B cell (primary cell): Measurements from ENCODE around the gene TMCC3. TPM values are rescaled to one million over a fixed set of nuclear protein-coding genes. Genes with fewer than 3 reads are reported as not detected.
A peak's percentile ranks its signal among the peaks of the same experiment; 100 is the strongest.

Experiments used
- ATAC-seq: fragments of 200-7000 bp; cut with Tn5 transposase; one replicate; pipeline ENCODE4 v1.10.0; 2021; ENCODE audit warnings: low read depth, mild to moderate bottlenecking, moderate number of reproducible peaks, moderate library complexity
- CTCF ChIA-PET: fragments of 350-600 bp; sonication (Branson Sonifier 250); formaldehyde crosslinking; loops from one replicate; lab custom pipeline; 2021; ENCODE audit warnings: antibody characterized with exemption, inconsistent platforms; lab: Charles Lee
- POLR2A ChIA-PET: fragments of 350-600 bp; sonication (Branson Sonifier 250); formaldehyde crosslinking; loops from one replicate; lab custom pipeline; 2021; ENCODE audit warnings: antibody characterized with exemption; lab: Charles Lee
- DNase-seq: peaks from one replicate; pipeline ENCODE4 v3.0.0; 2013
- H2AFZ ChIP-seq: 2 replicates; pipeline ENCODE4 v1.6.1; 2012; ENCODE audit warnings: mild to moderate bottlenecking, low read depth, low read length; ENCODE audit not compliant: insufficient read depth, poor library complexity, severe bottlenecking
- H3K27ac ChIP-seq, 2 donors: 1 replicate in 1 of 2; 2 replicates in 1 of 2; pipeline ENCODE4 v1.5.1; 2012 to 2013; ENCODE audit warnings: low read length in 2 of 2, mild to moderate bottlenecking in 2 of 2, moderate library complexity in 1 of 2
- H3K27me3 ChIP-seq, 4 experiments: fragments of 200-600 bp in 1 of 4; sonication (generic) in 1 of 4; replicated peaks in 1 of 4; 1 replicate in 2 of 4; 2 replicates in 2 of 4; pipeline versions ENCODE4 v1.6.1 to v1.7.0; 2013 to 2016; ENCODE audit warnings: low read length in 3 of 4, mild to moderate bottlenecking in 2 of 4, mixed read lengths in 1 of 4, moderate library complexity in 1 of 4; ENCODE audit not compliant: insufficient read depth in 4 of 4, control insufficient read depth in 3 of 4; ENCODE audit errors: control extremely low read depth in 1 of 4
- H3K36me3 ChIP-seq, 2 experiments: replicated peaks in 1 of 2; 1 replicate in 1 of 2; 2 replicates in 1 of 2; pipeline versions ENCODE4 v1.6.1 to v1.7.1; 2013; ENCODE audit warnings: low read length in 1 of 2; ENCODE audit not compliant: insufficient read depth in 2 of 2, control insufficient read depth in 1 of 2; ENCODE audit errors: control extremely low read depth in 1 of 2, extremely low read depth in 1 of 2
- H3K4me1 ChIP-seq, 2 donors: fragments of 200-600 bp in 1 of 2; sonication (generic) in 1 of 2; 1 replicate in 1 of 2; 2 replicates in 1 of 2; pipeline versions ENCODE4 v1.5.1 to v1.6.1; 2013 to 2017; ENCODE audit warnings: low read length in 2 of 2; ENCODE audit not compliant: control insufficient read depth in 2 of 2, insufficient read depth in 2 of 2
- H3K4me2 ChIP-seq: replicated peaks from 2 replicates; pipeline ENCODE3; 2012; ENCODE audit warnings: mild to moderate bottlenecking, low read depth, low read length; ENCODE audit not compliant: poor library complexity, severe bottlenecking
- H3K4me3 ChIP-seq, 5 experiments: fragments of 200-600 bp in 1 of 5; sonication (generic) in 1 of 5; 1 replicate in 3 of 5; 2 replicates in 2 of 5; pipeline versions ENCODE4 v1.5.1 to v1.7.0; 2011 to 2016; ENCODE audit warnings: low read length in 4 of 5, mild to moderate bottlenecking in 4 of 5, low read depth in 2 of 5, control low read depth in 1 of 5, moderate library complexity in 1 of 5; ENCODE audit not compliant: insufficient read depth in 1 of 5; ENCODE audit errors: control extremely low read depth in 1 of 5, extremely low read depth in 1 of 5
- H3K79me2 ChIP-seq: fragments of 200-600 bp; sonication (generic); one replicate; pipeline ENCODE4 v1.6.0; 2016; ENCODE audit warnings: low read length; ENCODE audit not compliant: control insufficient read depth, insufficient read depth
- H3K9ac ChIP-seq: fragments of 200-600 bp; sonication (generic); 2 replicates; pipeline ENCODE4 v1.6.1; 2017; ENCODE audit warnings: mild to moderate bottlenecking, low read length, moderate library complexity
- H3K9me3 ChIP-seq, 3 donors: one replicate each; pipeline versions ENCODE4 v1.6.1 to v1.7.1; 2013; ENCODE audit warnings: low read length in 2 of 3; ENCODE audit not compliant: control insufficient read depth in 2 of 3, insufficient read depth in 1 of 3; ENCODE audit errors: control extremely low read depth in 1 of 3
- H4K20me1 ChIP-seq: 2 replicates; pipeline ENCODE4 v1.6.0; 2012; ENCODE audit warnings: mild to moderate bottlenecking, low read length; ENCODE audit not compliant: insufficient read depth, control insufficient read depth, poor library complexity, severe bottlenecking
- H3K27ac Mint-ChIP-seq: one replicate; pipeline ENCODE4 v1.8.0; 2021; ENCODE audit warnings: mixed read lengths
- H3K27me3 Mint-ChIP-seq: one replicate; pipeline ENCODE4 v1.8.0; 2021; ENCODE audit warnings: mixed read lengths
- H3K4me1 Mint-ChIP-seq: one replicate; pipeline ENCODE4 v1.8.0; 2021; ENCODE audit warnings: mixed read lengths
- H3K4me3 Mint-ChIP-seq: one replicate; pipeline ENCODE4 v1.8.0; 2021; ENCODE audit warnings: mixed read lengths
- H3K9me3 Mint-ChIP-seq: one replicate; pipeline ENCODE4 v1.8.0; 2022; ENCODE audit warnings: mixed read lengths; ENCODE audit not compliant: insufficient read depth
- EZH2 ChIP-seq: IDR thresholded peaks from 2 replicates; pipeline ENCODE4 v1.6.1; 2012; ENCODE audit warnings: borderline replicate concordance, low read depth, mild to moderate bottlenecking, moderate library complexity, low read length; ENCODE audit not compliant: insufficient read depth, poor library complexity, severe bottlenecking
- WGBS: methylation state at CpG from one replicate; pipeline ENCODE4 v1.1.5; 2013; ENCODE audit warnings: missing lambda C conversion rate; ENCODE audit not compliant: insufficient coverage; 5-methylcytosine and 5-hydroxymethylcytosine counted together
- intact Hi-C: fragments of 100-400 bp; cut with micrococcal nuclease; formaldehyde crosslinking; loops from one replicate; pipeline ENCODE4 v1.10.0; 2022
- polyA minus RNA-seq: library from RNA; depleted of rRNA, polyadenylated mRNA; stranded (reverse); fragments of >200 nt; gene quantifications from 2 replicates; pipeline ENCODE4 v1.2.3, GENCODE V29; 2012
- polyA plus RNA-seq: library from polyadenylated mRNA; depleted of rRNA; stranded (reverse); fragments of >200 nt; gene quantifications from 2 replicates; pipeline ENCODE4 v1.2.3, GENCODE V29; 2012
- total RNA-seq, 2 donors: library from RNA; stranded (reverse); fragments of 120-200 nt in 1 of 2; gene quantifications; 1 replicate in 1 of 2; 2 replicates in 1 of 2; pipeline versions ENCODE4 v1.2.3 to v1.2.4, GENCODE V29; 2013 to 2022
- TF ChIP-seq, protein P1 (sequence below): fragments of 200-600 bp; IDR thresholded peaks from one replicate; pipeline ENCODE4 v1.8.0; 2022; ENCODE audit warnings: antibody characterized with exemption, mild to moderate bottlenecking

The TMCC3 gene, protein sequence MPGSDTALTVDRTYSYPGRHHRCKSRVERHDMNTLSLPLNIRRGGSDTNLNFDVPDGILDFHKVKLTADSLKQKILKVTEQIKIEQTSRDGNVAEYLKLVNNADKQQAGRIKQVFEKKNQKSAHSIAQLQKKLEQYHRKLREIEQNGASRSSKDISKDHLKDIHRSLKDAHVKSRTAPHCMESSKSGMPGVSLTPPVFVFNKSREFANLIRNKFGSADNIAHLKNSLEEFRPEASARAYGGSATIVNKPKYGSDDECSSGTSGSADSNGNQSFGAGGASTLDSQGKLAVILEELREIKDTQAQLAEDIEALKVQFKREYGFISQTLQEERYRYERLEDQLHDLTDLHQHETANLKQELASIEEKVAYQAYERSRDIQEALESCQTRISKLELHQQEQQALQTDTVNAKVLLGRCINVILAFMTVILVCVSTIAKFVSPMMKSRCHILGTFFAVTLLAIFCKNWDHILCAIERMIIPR
- 8.8 and 10.1 TPM in 2 replicates for total RNA-seq
- 13.6 TPM for total RNA-seq (2013)
- polyA plus RNA-seq: 4.5 TPM in 2 replicates
- 6.8 and 7.6 TPM in 2 replicates for polyA minus RNA-seq

DNA sequence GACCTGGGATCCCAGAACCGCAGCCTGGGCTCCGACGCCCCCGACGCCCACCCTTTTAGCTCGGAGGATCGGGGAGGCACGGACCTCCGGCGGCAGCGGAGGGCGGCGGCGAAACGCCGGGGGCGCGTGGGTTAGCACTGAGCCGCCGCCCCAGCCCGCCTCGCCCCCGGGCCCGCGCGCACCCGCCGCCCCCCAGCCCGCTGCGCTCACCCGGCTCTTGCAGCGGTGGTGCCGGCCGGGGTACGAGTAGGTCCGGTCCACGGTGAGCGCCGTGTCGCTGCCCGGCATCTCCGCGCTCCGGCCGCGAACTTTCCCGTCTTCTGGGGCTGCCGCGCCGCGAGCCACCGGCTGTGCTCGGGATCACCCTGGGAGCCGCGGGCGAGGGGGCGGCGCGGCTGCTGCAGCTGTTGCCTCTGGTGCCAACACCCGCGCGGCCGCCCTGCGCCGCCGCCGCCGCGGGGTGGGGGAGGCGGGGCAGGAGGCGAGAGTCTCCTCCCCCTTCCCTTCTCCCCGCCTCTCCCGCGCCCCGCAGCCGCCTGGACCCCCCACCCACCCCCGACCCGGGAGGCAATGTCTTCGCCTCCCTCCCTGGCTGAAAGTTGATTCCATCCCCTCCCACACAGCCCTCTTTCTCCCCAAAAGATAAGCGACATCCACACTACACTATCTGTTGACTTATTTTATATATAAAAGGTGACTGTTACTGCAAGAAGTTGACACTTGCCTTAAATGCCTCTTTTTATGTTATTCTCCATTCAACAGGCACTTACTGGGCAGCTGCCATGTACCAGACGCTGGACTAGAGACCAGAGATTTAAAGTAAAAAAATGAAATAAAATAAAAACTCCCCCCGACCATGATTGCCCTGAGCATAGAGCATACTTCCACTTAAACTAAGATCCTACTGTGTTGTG lies at the start of gene TMCC3:
TMCC3 (minus strand) TSS at position 415 of the 914 bp plus-strand sequence; CDS start at position 288, 127 bp downstream.
- ATAC-seq (peak; percentile 86), DNase-seq (peak; percentile 59)
- H3K27me3 ChIP-seq: peaks cover 0 to 7% (median 2%) of the 10 kb centered on the region in 4 experiments
- H4K20me1 ChIP-seq: peaks cover 35% of the 10 kb centered on the region
- TF ChIP-seq, protein P1, sequence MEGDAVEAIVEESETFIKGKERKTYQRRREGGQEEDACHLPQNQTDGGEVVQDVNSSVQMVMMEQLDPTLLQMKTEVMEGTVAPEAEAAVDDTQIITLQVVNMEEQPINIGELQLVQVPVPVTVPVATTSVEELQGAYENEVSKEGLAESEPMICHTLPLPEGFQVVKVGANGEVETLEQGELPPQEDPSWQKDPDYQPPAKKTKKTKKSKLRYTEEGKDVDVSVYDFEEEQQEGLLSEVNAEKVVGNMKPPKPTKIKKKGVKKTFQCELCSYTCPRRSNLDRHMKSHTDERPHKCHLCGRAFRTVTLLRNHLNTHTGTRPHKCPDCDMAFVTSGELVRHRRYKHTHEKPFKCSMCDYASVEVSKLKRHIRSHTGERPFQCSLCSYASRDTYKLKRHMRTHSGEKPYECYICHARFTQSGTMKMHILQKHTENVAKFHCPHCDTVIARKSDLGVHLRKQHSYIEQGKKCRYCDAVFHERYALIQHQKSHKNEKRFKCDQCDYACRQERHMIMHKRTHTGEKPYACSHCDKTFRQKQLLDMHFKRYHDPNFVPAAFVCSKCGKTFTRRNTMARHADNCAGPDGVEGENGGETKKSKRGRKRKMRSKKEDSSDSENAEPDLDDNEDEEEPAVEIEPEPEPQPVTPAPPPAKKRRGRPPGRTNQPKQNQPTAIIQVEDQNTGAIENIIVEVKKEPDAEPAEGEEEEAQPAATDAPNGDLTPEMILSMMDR: no peak
- TF ChIP-seq EZH2: no peak
- peak within 1 kb of the TSS; percentile 21 to 70 (median 60) for H3K4me3 ChIP-seq
- peak within 1 kb of the TSS; percentile 80 for H3K4me2 ChIP-seq
- intact Hi-C loops: loop anchor here (1.0 kb wide), 1 partner anchor 26 kb away; no protein-coding TSS in a partner anchor
- ChIA-PET POLR2A (no interaction called here), CTCF (interaction anchor here (0.6 to 0.9 kb wide), 2 partner anchors 56 to 486 kb away, joined by 3 to 4 read pairs; no protein-coding TSS in a partner anchor)
- Mint-ChIP-seq H3K27me3 (peaks cover 4% of the 10 kb centered on the region), H3K27ac (peak within 1 kb of the TSS; percentile 74), H3K9me3 (no peaks in the 10 kb centered on the region), H3K4me1 (peaks cover 25% of the 10 kb centered on the region), H3K4me3 (peak within 1 kb of the TSS; percentile 90)
- H3K36me3 ChIP-seq: no peaks in the 10 kb centered on the region
- under 1% methylated on average over 59 of the region's 82 CpGs for whole genome bisulfite sequencing
- H3K4me1 ChIP-seq: peaks cover 6 to 11% of the 10 kb centered on the region in 2 donors
- H2AFZ ChIP-seq: peak within 1 kb of the TSS; percentile 66
- no peak within 1 kb of the TSS for H3K27ac ChIP-seq
- no peaks in the 10 kb centered on the region for H3K9me3 ChIP-seq
- peaks cover 21% of the 10 kb centered on the region for H3K79me2 ChIP-seq
- peak within 1 kb of the TSS; percentile 60 for H3K9ac ChIP-seq
